K562 (cell line): ENCODE results near the gene DNAJC6. TPM values are rescaled to one million over a fixed set of nuclear protein-coding genes. Genes with fewer than 3 reads are reported as not detected.
A peak's percentile ranks its signal among the peaks of the same experiment; 100 is the strongest.

Experiments
- ARID4B ChIP-seq: sonication (generic); formaldehyde crosslinking; IDR thresholded peaks from 2 replicates; pipeline ENCODE4 v1.8.0; 2022; ENCODE audit warnings: mild to moderate bottlenecking, missing genetic modification reagents
- CBFA2T2 ChIP-seq: fragments of 450-650 bp; conservative IDR thresholded peaks from 2 replicates; pipeline ENCODE4 v1.6.1; 2017; ENCODE audit warnings: mild to moderate bottlenecking
- E2F3 ChIP-seq: fragments of 250-450 bp; sonication (Bioruptor Pico); IDR thresholded peaks from 2 replicates; pipeline ENCODE4 v1.4.0; 2020; ENCODE audit warnings: mild to moderate bottlenecking
- EHMT2 ChIP-seq: fragments of 450-650 bp; IDR thresholded peaks from 2 replicates; pipeline ENCODE4 v1.6.1; 2018; ENCODE audit warnings: antibody characterized with exemption
- ESRRB ChIP-seq: fragments of 250-450 bp; sonication (Bioruptor Pico); IDR thresholded peaks from 2 replicates; pipeline ENCODE4 v1.5.0; 2020; ENCODE audit warnings: mild to moderate bottlenecking, moderate library complexity, borderline replicate concordance
- HDAC8 ChIP-seq: fragments of 450-650 bp; IDR thresholded peaks from 2 replicates; pipeline ENCODE4 v1.6.1; 2016; ENCODE audit warnings: mild to moderate bottlenecking, missing genetic modification characterization, moderate library complexity, missing compliant biosample characterization
- HIVEP1 ChIP-seq: fragments of 250-450 bp; sonication (Bioruptor Pico); IDR thresholded peaks from 2 replicates; pipeline ENCODE4 v1.4.0; 2020; ENCODE audit warnings: mild to moderate bottlenecking
- JUNB ChIP-seq: fragments of 450-650 bp; formaldehyde crosslinking; conservative IDR thresholded peaks from 2 replicates; pipeline ENCODE4 v1.4.0; 2020; ENCODE audit warnings: mild to moderate bottlenecking
- KHSRP ChIP-seq: fragments of 450-650 bp; IDR thresholded peaks from 2 replicates; pipeline ENCODE4 v1.6.1; 2017
- MBD1 ChIP-seq: fragments of 250-450 bp; sonication (Bioruptor Pico); IDR thresholded peaks from 2 replicates; pipeline ENCODE4 v1.8.0; 2022; ENCODE audit warnings: inconsistent platforms
- MXD1 ChIP-seq: fragments of 250-450 bp; sonication (Bioruptor Pico); IDR thresholded peaks from 2 replicates; pipeline ENCODE4 v1.8.0; 2021; ENCODE audit warnings: borderline replicate concordance, mild to moderate bottlenecking, moderate library complexity; ENCODE audit not compliant: poor library complexity, severe bottlenecking
- NCOA2 ChIP-seq, 2 experiments: fragments of 450-650 bp; IDR thresholded peaks; 2 replicates each; pipeline ENCODE4 v1.6.1; 2018; ENCODE audit warnings: mild to moderate bottlenecking in 2 of 2, moderate library complexity in 1 of 2; ENCODE audit not compliant: partially characterized antibody in 2 of 2
- NFIC ChIP-seq: fragments of 450-650 bp; IDR thresholded peaks from 2 replicates; pipeline ENCODE4 v1.6.1; 2017; ENCODE audit warnings: mild to moderate bottlenecking, inconsistent platforms
- NR2F6 ChIP-seq: fragments of 450-650 bp; formaldehyde crosslinking; IDR thresholded peaks from 2 replicates; pipeline ENCODE4 v1.4.0; 2020; ENCODE audit warnings: mild to moderate bottlenecking
- RAD21 ChIP-seq, 2 experiments: fragments of 250-450 bp in 1 of 2; fragments of 450-650 bp in 1 of 2; sonication (Bioruptor Pico) in 1 of 2; formaldehyde crosslinking in 1 of 2; IDR thresholded peaks in 1 of 2; conservative IDR thresholded peaks in 1 of 2; 2 replicates each; pipeline versions ENCODE4 v1.4.0 to v1.8.0; 2020 to 2022; ENCODE audit warnings: mild to moderate bottlenecking in 2 of 2, moderate library complexity in 1 of 2
- SRSF9 ChIP-seq: fragments of 200-400 bp; formaldehyde crosslinking; IDR thresholded peaks from 2 replicates; pipeline ENCODE4 v1.6.1; 2017; ENCODE audit warnings: low read depth, low read length, borderline replicate concordance
- STAT6 ChIP-seq: sonication (generic); formaldehyde crosslinking; IDR thresholded peaks from 2 replicates; pipeline ENCODE4 v1.8.1; 2023; ENCODE audit warnings: mild to moderate bottlenecking, missing genetic modification reagents
- ZNF561 ChIP-seq: fragments of 450-650 bp; formaldehyde crosslinking; conservative IDR thresholded peaks from 2 replicates; pipeline ENCODE4 v1.4.0; 2020; ENCODE audit warnings: mild to moderate bottlenecking, moderate library complexity
- ZNF766 ChIP-seq: fragments of 200-800 bp; sonication (Bioruptor generic); conservative IDR thresholded peaks from 2 replicates; pipeline ENCODE4 v1.6.1; 2016; ENCODE audit warnings: missing genetic modification characterization, missing compliant biosample characterization
- polyA plus RNA-seq, 8 experiments: library from polyadenylated mRNA; depleted of rRNA in 4 of 8; stranded (reverse) in 5 of 8; unstranded in 3 of 8; fragments of >200 nt; fragmentation: Nextera tagmentation in 2 of 8; fragmentation: Illumina TruSeq in 1 of 8; extraction: Ambion mirVana in 2 of 8; extraction: Trizol in 1 of 8; gene quantifications; 2 replicates each; pipeline versions ENCODE4 v1.2.1 to v1.2.3, GENCODE V29; 2011 to 2014; ENCODE audit warnings: inconsistent platforms in 1 of 8, missing spikeins in 1 of 8
- total RNA-seq, 7 experiments: library from RNA; depleted of rRNA in 6 of 7; stranded (reverse); fragments of >200 nt in 6 of 7; fragmentation: Illumina TruSeq in 2 of 7; extraction: Trizol in 2 of 7; gene quantifications; 2 replicates each; pipeline versions ENCODE4 v1.2.1 to v1.2.3, GENCODE V29; 2011 to 2021; ENCODE audit warnings: low replicate concordance in 1 of 7

Gene DNAJC6
- total and polyA plus RNA-seq, 9 of the 15 experiments (the other 6 are each of a cell fraction or from before 2014, with no cell fraction given) = 6.7 to 78.7 (median 28.0) TPM

GRCh38 chr1:65419681-65420589, 110.6 kb downstream of the DNAJC6 start (continued):
- TF ChIP-seq ZNF766 (CRISPR knock-in tag) (peak; percentile 80), EHMT2 (no peak), ESRRB (no peak), HIVEP1 (no peak), JUNB (CRISPR knock-in tag) (no peak), RAD21 (CRISPR knock-in tag; conservative IDR thresholded peaks at IDR 0.05 in 1 of 2, IDR thresholded peaks at IDR 0.05 in 1 of 2) (no peak), KHSRP (no peak), SRSF9 (no peak), ZNF561 (CRISPR knock-in tag) (no peak), E2F3 (no peak), NR2F6 (CRISPR knock-in tag) (no peak), MBD1 (CRISPR knock-in tag) (no peak), MXD1 (CRISPR knock-in tag) (no peak), STAT6 (CRISPR knock-in tag) (no peak), HDAC8 (no peak), NFIC (0 out of 2 replicates have a peak, but pooled peaks have one; percentile 37), NCOA2 (IDR thresholded peaks at IDR 0.05; ENCODE audit: partially characterized antibody in 2 of 2) (no peak), CBFA2T2 (no peak), ARID4B (CRISPR knock-in tag) (no peak)
